Skin epidermis (tissue), 12 donors: ENCODE measurements around the gene DUSP3.

Experiments
- H3K27ac ChIP-seq, 21 experiments: fragments of 200-600 bp; sonication (generic) in 11 of 21; one replicate each; pipeline ENCODE4 v1.5.0; 2020; ENCODE audit warnings: mild to moderate bottlenecking in 3 of 21, inconsistent platforms in 2 of 21, moderate library complexity in 2 of 21
- H3K4me3 ChIP-seq, 7 experiments: fragments of 200-600 bp; sonication (generic) in 2 of 7; one replicate each; pipeline ENCODE4 v1.5.0; 2020; ENCODE audit warnings: inconsistent platforms in 2 of 7, mild to moderate bottlenecking in 2 of 7, moderate library complexity in 1 of 7

The DUSP3 gene

GRCh38 chr17:43778337-43779144 lies at the start of gene DUSP3:
DUSP3 (minus strand) TSS chr17:43778977; CDS start chr17:43778924, 53 bp downstream.
- H3K4me3 ChIP-seq: peak within 1 kb of the TSS; percentile 74 to 99 (median 94)
- H3K27ac ChIP-seq: peak within 1 kb of the TSS; percentile 86 to 100 (median 99)

DNA sequence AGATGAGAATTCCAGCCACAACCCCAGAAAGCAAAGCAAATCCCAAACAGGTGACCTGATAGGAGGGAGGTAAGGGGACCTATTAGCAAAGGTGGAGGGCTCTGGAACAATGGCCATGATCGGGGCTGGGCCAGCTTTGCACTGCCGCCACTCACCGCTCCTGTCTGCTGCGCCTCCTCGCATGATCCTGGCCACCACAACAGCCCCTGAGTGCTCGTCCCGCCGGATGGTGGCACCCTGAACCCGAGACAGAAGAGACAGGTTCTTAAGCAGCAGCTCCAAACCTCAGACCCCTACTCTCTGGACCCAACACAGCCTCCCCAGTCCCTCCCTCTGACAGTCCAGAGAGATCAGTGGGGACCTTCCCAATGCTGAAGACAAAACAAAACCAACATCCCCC lies 48.8 kb upstream of the DUSP3 start:
- no peak overlapping the region for H3K27ac ChIP-seq
- H3K4me3 ChIP-seq: no peak overlapping the region

DNA sequence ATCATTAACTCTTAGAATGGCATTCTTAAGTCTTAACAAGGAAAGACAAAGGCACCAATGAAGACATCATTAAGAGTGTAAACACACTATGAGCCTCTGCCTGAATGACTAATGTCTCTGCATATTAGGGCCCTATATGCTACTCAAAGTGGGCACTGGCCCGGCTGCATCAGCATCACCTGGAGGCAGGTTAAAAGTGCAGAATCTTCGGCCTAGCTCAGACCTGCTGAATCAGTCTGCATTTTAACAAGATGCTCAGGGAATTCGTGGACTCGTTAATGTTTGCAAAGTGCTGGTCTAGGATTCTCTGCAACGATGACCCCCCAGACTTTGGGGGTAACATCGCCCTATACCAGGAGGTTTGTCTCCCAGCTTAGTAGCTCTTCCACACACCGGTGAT lies 47.4 kb upstream of the DUSP3 start:
- Histone ChIP-seq H3K27ac (no peak overlapping the region), H3K4me3 (no peak overlapping the region)

DNA sequence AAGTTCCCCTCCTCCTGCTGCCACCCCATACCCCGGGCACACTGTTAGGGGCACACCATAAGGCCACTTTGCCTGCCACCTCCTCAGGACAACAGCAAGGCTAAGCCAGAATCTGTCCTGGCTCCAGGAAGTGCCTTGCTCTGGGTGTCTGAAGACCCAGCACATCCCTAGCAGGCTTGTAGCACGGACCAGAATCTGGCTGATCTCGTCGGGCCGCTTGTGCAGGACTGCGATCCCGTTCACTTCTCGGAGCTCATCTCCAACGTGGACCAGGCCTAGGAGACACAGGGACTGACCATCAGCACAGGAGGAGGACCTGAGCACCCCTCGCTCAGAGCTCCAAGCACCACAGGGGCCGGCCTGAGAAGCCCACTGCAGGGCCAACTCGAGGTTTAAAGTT lies 46.8 kb upstream of the DUSP3 start:
- H3K27ac ChIP-seq: no peak overlapping the region
- no peak overlapping the region for H3K4me3 ChIP-seq

DNA sequence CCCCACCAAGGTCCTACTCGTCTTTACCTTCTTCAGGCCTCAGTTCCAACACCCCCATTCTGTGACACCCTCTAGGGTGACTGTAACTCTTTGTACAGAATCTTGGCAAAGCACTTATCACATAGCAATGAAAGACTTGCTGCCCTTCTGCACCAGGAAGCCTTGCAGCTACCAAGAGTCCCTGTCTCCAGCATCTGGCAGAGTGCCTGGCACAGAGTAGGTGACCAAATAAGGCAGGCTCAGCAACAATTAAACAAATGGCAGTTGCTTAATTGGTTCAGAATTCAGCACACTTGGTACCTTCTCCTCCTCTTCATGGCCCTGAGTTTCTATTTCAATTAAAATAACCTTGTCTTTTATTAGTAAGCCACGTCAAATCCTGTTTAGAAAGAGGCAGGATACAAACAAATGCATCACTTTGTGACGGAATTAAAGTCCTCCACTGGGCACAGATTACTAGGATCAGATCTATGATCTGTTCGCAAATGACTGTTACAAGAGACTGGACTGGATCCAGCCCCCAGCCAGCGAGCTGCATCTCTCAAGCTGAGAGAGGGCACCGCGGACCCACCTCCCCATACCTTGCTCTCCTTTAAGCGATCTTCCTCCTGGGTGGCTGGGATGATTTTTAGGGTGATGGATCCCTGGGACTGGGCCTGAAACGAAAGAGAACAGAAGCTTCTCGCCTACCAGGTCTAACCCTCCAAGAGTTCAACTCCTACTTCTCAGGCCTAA lies 44.7 kb upstream of the DUSP3 start:
- H3K27ac ChIP-seq: no peak overlapping the region
- no peak overlapping the region for H3K4me3 ChIP-seq

GRCh38 chr17:43822570-43823190 lies 43.9 kb upstream of the DUSP3 start:
- Histone ChIP-seq H3K4me3 (no peak overlapping the region), H3K27ac (no peak overlapping the region)

GRCh38 chr17:43820759-43821158 lies 42.0 kb upstream of the DUSP3 start:
- Histone ChIP-seq H3K27ac (no peak overlapping the region), H3K4me3 (no peak overlapping the region)

DNA sequence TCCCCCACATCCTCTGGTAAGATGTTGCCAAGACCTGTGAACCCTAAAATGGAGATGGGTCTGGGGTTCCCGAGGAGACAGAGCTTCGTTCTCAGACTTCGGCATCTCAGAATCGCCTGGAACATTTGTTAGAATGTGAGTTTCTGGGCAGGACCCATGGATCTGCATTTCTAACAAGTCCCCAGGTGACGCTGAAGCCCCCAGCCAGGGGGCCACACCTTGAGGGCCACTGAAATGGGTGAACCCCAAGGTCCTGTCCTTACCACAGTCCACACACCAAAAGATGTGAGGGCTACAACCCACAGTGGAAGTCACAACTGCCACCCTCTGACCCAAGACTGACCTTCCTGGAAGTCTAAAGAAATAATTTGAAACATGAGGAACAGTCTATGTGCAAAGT lies 40.2 kb upstream of the DUSP3 start:
- Histone ChIP-seq H3K27ac (no peak overlapping the region), H3K4me3 (no peak overlapping the region)

GRCh38 chr17:43817826-43818225 lies 39.0 kb upstream of the DUSP3 start:
- H3K4me3 ChIP-seq: no peak overlapping the region
- H3K27ac ChIP-seq: no peak overlapping the region

DNA sequence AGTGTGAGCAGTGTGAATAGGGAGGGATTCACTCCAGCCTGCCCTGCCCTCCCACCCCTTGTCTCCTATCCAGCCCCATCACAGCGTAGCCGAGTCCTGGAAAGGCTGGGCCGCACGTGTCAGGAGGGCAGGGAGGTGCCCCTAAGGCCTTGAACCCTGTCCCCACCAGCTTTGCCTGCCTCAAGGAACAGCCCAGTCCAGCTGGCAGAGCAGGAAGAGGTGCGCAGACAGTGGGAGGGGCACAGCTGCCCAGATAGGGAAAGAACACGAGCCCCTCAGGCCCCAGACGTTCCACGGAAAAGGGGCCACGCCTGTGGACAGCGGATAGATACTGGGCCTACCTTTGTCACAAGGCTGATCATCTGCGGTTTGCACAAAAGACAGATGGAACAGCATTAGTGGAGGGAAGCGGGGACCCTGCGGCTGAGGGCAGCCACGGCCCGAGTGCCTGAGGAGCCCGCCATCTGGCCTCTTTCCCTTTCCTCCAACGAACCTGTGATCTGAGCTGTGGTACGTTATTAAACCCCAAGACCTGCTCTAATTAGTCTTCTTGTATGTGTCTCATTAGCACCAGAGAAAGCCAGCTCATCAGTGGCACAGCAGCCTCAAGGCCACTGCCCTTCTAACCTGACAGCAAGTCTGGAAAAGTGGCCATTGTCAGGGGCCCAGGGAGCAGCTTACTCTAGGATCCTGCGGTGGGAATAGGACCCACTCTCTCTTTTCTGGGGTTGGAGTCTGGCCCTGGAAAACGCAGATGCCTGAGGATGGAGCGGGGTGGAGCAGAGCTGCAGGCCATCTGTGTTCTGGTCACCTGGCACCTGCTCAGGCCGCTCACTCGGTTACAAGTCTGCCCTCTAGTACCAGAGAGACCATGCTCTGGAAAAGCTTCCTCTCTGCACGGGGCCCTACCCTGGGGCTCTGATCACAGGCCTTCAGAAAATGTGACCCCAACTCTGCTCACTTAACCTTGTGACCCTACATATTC lies 37.9 kb upstream of the DUSP3 start:
- no peak overlapping the region for H3K27ac ChIP-seq
- H3K4me3 ChIP-seq: no peak overlapping the region

GRCh38 chr17:43814714-43815113 lies 35.9 kb upstream of the DUSP3 start:
- H3K4me3 ChIP-seq: no peak overlapping the region
- no peak overlapping the region for H3K27ac ChIP-seq

GRCh38 chr17:43814026-43814425 lies 35.2 kb upstream of the DUSP3 start:
- H3K4me3 ChIP-seq: no peak overlapping the region
- no peak overlapping the region for H3K27ac ChIP-seq

DNA sequence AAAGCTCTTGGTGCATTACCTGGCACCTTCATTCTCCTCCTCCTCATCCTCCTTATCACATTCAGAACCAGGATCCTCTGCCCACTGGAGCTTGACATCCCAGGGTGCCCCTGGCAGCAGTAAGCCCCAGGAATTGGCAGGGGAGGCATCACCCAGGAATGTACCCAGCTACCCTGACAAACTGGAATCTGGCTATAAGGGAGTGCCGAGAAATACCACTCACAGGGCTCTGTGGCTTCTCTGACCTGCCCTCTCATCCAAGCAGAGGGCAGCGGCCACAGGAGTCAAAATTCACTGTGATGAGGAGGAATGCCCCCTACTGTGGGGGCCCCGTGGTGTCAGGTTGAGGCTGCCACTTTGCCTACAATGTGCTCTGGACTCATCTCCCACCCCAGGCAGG lies 34.6 kb upstream of the DUSP3 start:
- Histone ChIP-seq H3K4me3 (no peak overlapping the region), H3K27ac (no peak overlapping the region)

GRCh38 chr17:43812396-43813265 lies 33.9 kb upstream of the DUSP3 start:
- no peak overlapping the region for H3K27ac ChIP-seq
- no peak overlapping the region for H3K4me3 ChIP-seq

GRCh38 chr17:43810823-43811222 lies 32.0 kb upstream of the DUSP3 start:
- H3K27ac ChIP-seq: no peak overlapping the region
- H3K4me3 ChIP-seq: no peak overlapping the region

DNA sequence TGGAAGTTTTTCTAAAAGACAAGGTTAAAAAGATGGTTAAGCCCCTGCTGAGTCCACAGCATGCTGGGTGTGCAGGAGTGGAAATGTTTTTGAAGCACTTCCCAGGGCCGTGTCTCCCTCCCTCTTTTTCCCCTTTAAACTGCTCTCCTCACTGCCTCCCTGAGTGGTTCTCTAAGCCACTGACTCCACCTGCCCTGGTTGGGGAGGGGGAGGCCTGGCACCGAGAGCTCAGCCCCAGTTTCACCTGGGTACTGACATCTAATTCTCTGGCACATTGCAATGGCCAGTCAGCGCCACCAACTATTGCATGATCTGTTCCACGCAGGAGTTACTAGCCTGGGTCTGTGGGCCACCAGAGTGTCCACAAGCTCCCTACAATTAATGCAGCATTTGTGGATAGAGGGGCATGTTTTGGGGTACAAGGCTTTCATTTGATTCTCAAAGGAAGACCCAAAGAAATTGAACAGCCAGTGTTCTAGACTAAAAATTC lies 31.5 kb upstream of the DUSP3 start:
- no peak overlapping the region for H3K27ac ChIP-seq
- no peak overlapping the region for H3K4me3 ChIP-seq

- H3K27ac ChIP-seq: no peak overlapping the region
- H3K4me3 ChIP-seq: no peak overlapping the region
Observed at GRCh38 chr17:43809121-43809520, 30.3 kb upstream of the DUSP3 start.

DNA sequence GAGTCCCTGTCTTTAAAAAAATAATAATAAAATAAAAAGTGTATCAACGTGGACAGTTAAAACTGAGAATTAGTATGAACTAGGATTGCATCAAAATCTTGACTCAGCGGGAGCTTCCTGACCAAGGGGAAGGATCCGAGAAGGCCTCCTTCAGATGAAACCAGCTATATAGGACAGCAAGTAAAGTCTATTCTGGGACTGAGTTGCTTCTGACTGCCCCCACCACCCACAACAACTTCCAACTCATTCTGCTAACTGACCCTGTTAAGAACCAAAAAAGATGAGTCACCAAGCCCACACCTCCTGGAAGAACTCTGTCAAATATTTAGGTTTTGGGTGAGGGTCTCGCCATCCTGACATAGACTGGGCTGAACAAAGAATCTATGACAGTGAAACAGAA lies 29.3 kb upstream of the DUSP3 start:
- H3K4me3 ChIP-seq: no peak overlapping the region
- H3K27ac ChIP-seq: no peak overlapping the region

DNA sequence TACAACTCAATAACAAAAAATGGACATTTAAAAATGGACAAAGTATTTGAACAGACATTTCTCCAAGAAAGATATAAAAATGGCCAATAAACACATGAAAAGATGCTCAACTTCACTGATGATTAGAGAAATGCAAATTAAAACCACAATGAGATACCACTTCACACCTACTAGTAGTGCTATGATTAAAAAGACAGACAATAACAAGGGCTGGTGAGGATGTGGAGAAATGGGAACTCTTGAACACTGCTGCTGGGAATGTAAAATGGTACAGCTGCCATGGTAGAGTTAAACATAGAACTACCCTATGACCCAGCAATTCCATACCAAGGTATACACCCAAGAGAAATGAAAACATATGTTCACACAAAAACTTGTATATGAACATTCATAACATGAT lies 26.3 kb upstream of the DUSP3 start:
- H3K27ac ChIP-seq: no peak overlapping the region
- no peak overlapping the region for H3K4me3 ChIP-seq
